Activated CD4-positive, alpha-beta T cell treated with anti-CD3 and anti-CD28 coated beads for 36 hours (primary cell): ENCODE results near the gene STT3A. TPM values are rescaled to one million over a fixed set of nuclear protein-coding genes. Genes with fewer than 3 reads are reported as not detected.
"Not testable (repeated sequence)": the region's sequence is repeated elsewhere in the genome, so short reads cannot be mapped to it uniquely, and the experiment has no call there.

ENCODE experiments used
- ATAC-seq: fragments of 200-7000 bp; cut with Tn5 transposase; one replicate; pipeline ENCODE4 v1.10.0; 2021; ENCODE audit warnings: mild to moderate bottlenecking, moderate library complexity
- CTCF ChIA-PET: fragments of 350-600 bp; sonication (Branson Sonifier 250); formaldehyde crosslinking; loops from one replicate; lab custom pipeline; 2021; ENCODE audit warnings: antibody characterized with exemption; lab: Charles Lee
- POLR2A ChIA-PET: fragments of 350-600 bp; sonication (Branson Sonifier 250); formaldehyde crosslinking; loops from one replicate; lab custom pipeline; 2021; ENCODE audit warnings: antibody characterized with exemption, inconsistent platforms; lab: Charles Lee
- DNase-seq: peaks from one replicate; pipeline ENCODE4 v3.0.0-alpha.2; 2020
- H3K27ac Mint-ChIP-seq: one replicate; pipeline ENCODE4 v1.8.0; 2021; ENCODE audit warnings: mixed read lengths
- H3K27me3 Mint-ChIP-seq: one replicate; pipeline ENCODE4 v1.8.0; 2021; ENCODE audit warnings: mixed read lengths
- H3K36me3 Mint-ChIP-seq: one replicate; pipeline ENCODE4 v1.8.0; 2021; ENCODE audit warnings: low read depth, mixed read lengths
- H3K4me1 Mint-ChIP-seq: one replicate; pipeline ENCODE4 v1.8.0; 2021; ENCODE audit warnings: mixed read lengths
- H3K4me3 Mint-ChIP-seq: one replicate; pipeline ENCODE4 v1.8.0; 2021; ENCODE audit warnings: mild to moderate bottlenecking, moderate library complexity, mixed read lengths
- H3K9me3 Mint-ChIP-seq: one replicate; pipeline ENCODE4 v1.8.0; 2021; ENCODE audit warnings: low read depth, mixed read lengths
- intact Hi-C, 2 experiments: fragments of 100-400 bp; cut with DNase I in 1 of 2; cut with micrococcal nuclease in 1 of 2; formaldehyde crosslinking; loops; one replicate each; pipeline versions ENCODE4 v1.14.2 to v1.15.1; 2022 to 2024; cut with DNase I, micrococcal nuclease
- total RNA-seq, 2 experiments: library from RNA; stranded (reverse); gene quantifications; one replicate each; pipeline ENCODE4 v1.2.3, GENCODE V29; 2021

STT3A gene
- total RNA-seq, 2 experiments from 2014 or later: 127 to 128 TPM

GRCh38 chr11:125568970-125569914, 23.4 kb upstream of the STT3A start, which contains the start of gene EI24:
Gene EI24 (plus strand): TSS chr11:125569477. CDS start chr11:125572528, 3,051 bp downstream.
- peak within 1 kb of the TSS; percentile 92 for H3K4me3 Mint-ChIP-seq
- POLR2A ChIA-PET: interaction anchor here (0.8 to 1.7 kb wide), 5 partner anchors 17 to 318 kb away, joined by 4 to 12 read pairs (median 5); partner anchors contain the start of genes HYLS1 and STT3A
- intact Hi-C loops: loop anchor here (1.0 to 5.0 kb wide), 10 partner anchors 22 to 699 kb away; partner anchors contain the start of genes STT3A (in 2 of the 2), CHEK1 (in 1 of the 2), HYLS1 (in 1 of the 2) and SRPRA (in 1 of the 2)
- no peaks in the 10 kb centered on the region for H3K27me3 Mint-ChIP-seq
- H3K9me3 Mint-ChIP-seq: no peaks in the 10 kb centered on the region
- CTCF ChIA-PET: interaction anchor here (0.9 to 3.7 kb wide), 12 partner anchors 10 to 58 kb away, joined by 3 to 19 read pairs (median 4); partner anchors contain the start of genes CHEK1 and STT3A
- ATAC-seq (peak; percentile 95), DNase-seq (peak; percentile 95)
- peaks cover 24% of the 10 kb centered on the region for H3K4me1 Mint-ChIP-seq
- H3K36me3 Mint-ChIP-seq: peaks cover 19% of the 10 kb centered on the region
- peak within 1 kb of the TSS; percentile 93 for H3K27ac Mint-ChIP-seq

GRCh38 chr11:125569915-125570621, 22.6 kb upstream of the STT3A start:
- peak overlapping the region; percentile 92 for H3K4me3 Mint-ChIP-seq
- ChIA-PET POLR2A (interaction anchor here (0.8 to 1.7 kb wide), 5 partner anchors 16 to 317 kb away, joined by 4 to 12 read pairs (median 5); partner anchors contain the start of genes HYLS1 and STT3A), CTCF (interaction anchor here (0.6 to 3.7 kb wide), 10 partner anchors 12 to 694 kb away, joined by 3 to 19 read pairs (median 3); partner anchors contain the start of genes CHEK1 and STT3A)
- peak; percentile 40 for DNase-seq
- ATAC-seq: peak; percentile 62
- intact Hi-C loops: loop anchor here (1.0 to 5.0 kb wide), 10 partner anchors 22 to 713 kb away; partner anchors contain the start of genes STT3A (in 2 of the 2), CHEK1 (in 1 of the 2), HYLS1 (in 1 of the 2) and SRPRA (in 1 of the 2)
- H3K27me3 Mint-ChIP-seq: no peaks in the 10 kb centered on the region
- H3K27ac Mint-ChIP-seq: peak overlapping the region; percentile 91
- peaks cover 22% of the 10 kb centered on the region for H3K36me3 Mint-ChIP-seq
- H3K9me3 Mint-ChIP-seq: no peaks in the 10 kb centered on the region
- peaks cover 27% of the 10 kb centered on the region for H3K4me1 Mint-ChIP-seq

- intact Hi-C loops: loop anchor here in 1 of 2 experiments (1.0 kb wide), 1 partner anchor 712 kb away; the partner anchor contains the start of gene TIRAP
- DNase-seq (no peak), ATAC-seq (no peak)
- Mint-ChIP-seq H3K27ac (peak overlapping the region; percentile 44), H3K4me3 (peak overlapping the region; percentile 92), H3K27me3 (no peaks in the 10 kb centered on the region), H3K9me3 (no peaks in the 10 kb centered on the region), H3K36me3 (peaks cover 29% of the 10 kb centered on the region), H3K4me1 (peaks cover 27% of the 10 kb centered on the region)
- ChIA-PET POLR2A (interaction anchor here (0.7 kb wide), 1 partner anchor 67 kb away, joined by 3 read pairs; no protein-coding TSS in a partner anchor), CTCF (interaction anchor here (1.4 to 3.7 kb wide), 2 partner anchors 15 to 21 kb away, joined by 3 to 19 read pairs; partner anchors contain the start of gene STT3A)
Observed at GRCh38 chr11:125570952-125571351, 21.7 kb upstream of the STT3A start.

- ATAC-seq (no peak), DNase-seq (no peak)
- H3K36me3 Mint-ChIP-seq: peaks cover 43% of the 10 kb centered on the region
- H3K4me1 Mint-ChIP-seq: peaks cover 27% of the 10 kb centered on the region
- ChIA-PET POLR2A (no interaction called here), CTCF (interaction anchor here (3.7 kb wide), 1 partner anchor 19 kb away, joined by 19 read pairs; the partner anchor contains the start of gene STT3A)
- H3K27ac Mint-ChIP-seq: no peak overlapping the region
- H3K9me3 Mint-ChIP-seq: no peaks in the 10 kb centered on the region
- intact Hi-C loops: no loop called here
- H3K27me3 Mint-ChIP-seq: no peaks in the 10 kb centered on the region
- H3K4me3 Mint-ChIP-seq: no peak overlapping the region
Observed at GRCh38 chr11:125572916-125573315, 19.7 kb upstream of the STT3A start.

GRCh38 chr11:125577181-125577580, 15.5 kb upstream of the STT3A start:
- POLR2A ChIA-PET, DNase-seq, H3K4me3 Mint-ChIP-seq, H3K4me1 Mint-ChIP-seq, ATAC-seq, CTCF ChIA-PET, H3K9me3 Mint-ChIP-seq, H3K27me3 Mint-ChIP-seq, H3K27ac Mint-ChIP-seq, intact Hi-C loops: not testable (repeated sequence)
- H3K36me3 Mint-ChIP-seq: peaks cover 55% of the 10 kb centered on the region

- Mint-ChIP-seq H3K9me3 (no peaks in the 10 kb centered on the region), H3K27me3 (no peaks in the 10 kb centered on the region), H3K4me1 (peaks cover 4% of the 10 kb centered on the region), H3K36me3 (peaks cover 57% of the 10 kb centered on the region), H3K4me3 (no peak overlapping the region), H3K27ac (no peak overlapping the region)
- intact Hi-C loops: no loop called here
- ChIA-PET CTCF (no interaction called here), POLR2A (no interaction called here)
- ATAC-seq (no peak), DNase-seq (no peak)
Observed at GRCh38 chr11:125578783-125579182, 13.9 kb upstream of the STT3A start.

- Mint-ChIP-seq H3K4me1 (no peaks in the 10 kb centered on the region), H3K36me3 (peaks cover 56% of the 10 kb centered on the region), H3K27ac (no peak overlapping the region), H3K9me3 (no peaks in the 10 kb centered on the region), H3K27me3 (no peaks in the 10 kb centered on the region), H3K4me3 (no peak overlapping the region)
- DNase-seq (no peak), ATAC-seq (no peak)
- ChIA-PET CTCF (interaction anchor here (0.6 kb wide), 1 partner anchor 491 kb away, joined by 3 read pairs; no protein-coding TSS in a partner anchor), POLR2A (no interaction called here)
- intact Hi-C loops: no loop called here
Observed at GRCh38 chr11:125579811-125580210, 12.8 kb upstream of the STT3A start.

- H3K27me3 Mint-ChIP-seq: no peaks in the 10 kb centered on the region
- ChIA-PET POLR2A (no interaction called here), CTCF (no interaction called here)
- H3K4me1 Mint-ChIP-seq: peaks cover 4% of the 10 kb centered on the region
- peaks cover 32% of the 10 kb centered on the region for H3K36me3 Mint-ChIP-seq
- no peaks in the 10 kb centered on the region for H3K9me3 Mint-ChIP-seq
- DNase-seq: no peak
- no peak overlapping the region for H3K27ac Mint-ChIP-seq
- no peak overlapping the region for H3K4me3 Mint-ChIP-seq
- intact Hi-C loops: no loop called here
- ATAC-seq: no peak
Observed at GRCh38 chr11:125583496-125583895, 9.2 kb upstream of the STT3A start.

- H3K9me3 Mint-ChIP-seq: no peaks in the 10 kb centered on the region
- peaks cover 20% of the 10 kb centered on the region for H3K36me3 Mint-ChIP-seq
- ChIA-PET CTCF (interaction anchor here (0.6 kb wide), 1 partner anchor 99 kb away, joined by 3 read pairs; no protein-coding TSS in a partner anchor), POLR2A (interaction anchor here (1.4 kb wide), 1 partner anchor 16 kb away, joined by 4 read pairs; the partner anchor contains the start of gene EI24)
- no peaks in the 10 kb centered on the region for H3K27me3 Mint-ChIP-seq
- no peak overlapping the region for H3K27ac Mint-ChIP-seq
- ATAC-seq (no peak), DNase-seq (no peak)
- no peak overlapping the region for H3K4me3 Mint-ChIP-seq
- peaks cover 10% of the 10 kb centered on the region for H3K4me1 Mint-ChIP-seq
- intact Hi-C loops: no loop called here
Observed at GRCh38 chr11:125585487-125585886, 7.2 kb upstream of the STT3A start.

- H3K27ac Mint-ChIP-seq: no peak overlapping the region
Observed at GRCh38 chr11:125586623-125587022, 6.0 kb upstream of the STT3A start.

More at GRCh38 chr11:125586623-125587022, 6.0 kb upstream of the STT3A start:
- peaks cover 16% of the 10 kb centered on the region for H3K36me3 Mint-ChIP-seq
- DNase-seq (no peak), ATAC-seq (peak; percentile 68)
- intact Hi-C loops: no loop called here
- H3K27me3 Mint-ChIP-seq: no peaks in the 10 kb centered on the region
- CTCF ChIA-PET: interaction anchor here (0.6 to 0.7 kb wide), 2 partner anchors 16 to 190 kb away, joined by 3 read pairs; no protein-coding TSS in a partner anchor
- no peak overlapping the region for H3K4me3 Mint-ChIP-seq
- H3K4me1 Mint-ChIP-seq: peaks cover 16% of the 10 kb centered on the region
- no peaks in the 10 kb centered on the region for H3K9me3 Mint-ChIP-seq
- POLR2A ChIA-PET: interaction anchor here (0.5 to 1.4 kb wide), 3 partner anchors 12 to 651 kb away, joined by 4 to 6 read pairs (median 4); partner anchors contain the start of gene EI24
